Measurements from ENCODE around the gene UTF1.

GRCh38 chr10:133258818-133259601 lies 29.0 kb downstream of the UTF1 start:
- no peak for TF ChIP-seq CTCF (IDR thresholded peaks at IDR 0.05)
- TF ChIP-seq POLR2A (IDR thresholded peaks at IDR 0.05) = no peak
